WTC11 (cell line): Measurements from ENCODE around the gene GMPR.

ENCODE experiments used
- CTCF ChIP-seq: fragments of 200-600 bp; IDR thresholded peaks from 2 replicates; pipeline ENCODE4 v1.8.0; 2022; ENCODE audit warnings: antibody characterized with exemption
- HMGXB4 ChIP-seq: sonication (generic); formaldehyde crosslinking; IDR thresholded peaks from 2 replicates; pipeline ENCODE4 v1.8.1; 2023; ENCODE audit warnings: mild to moderate bottlenecking, moderate library complexity, missing genetic modification reagents
- JUN ChIP-seq: sonication (generic); formaldehyde crosslinking; IDR thresholded peaks from 2 replicates; pipeline ENCODE4 v1.8.0; 2023; ENCODE audit warnings: mild to moderate bottlenecking, missing genetic modification reagents
- ZNF263 ChIP-seq: sonication (generic); formaldehyde crosslinking; IDR thresholded peaks from 2 replicates; pipeline ENCODE4 v1.8.1; 2022; ENCODE audit warnings: low read depth, mild to moderate bottlenecking, moderate library complexity, missing genetic modification reagents
- TF ChIP-seq, protein P1 (sequence below): fragments of 250-450 bp; sonication (Bioruptor Pico); IDR thresholded peaks from 2 replicates; pipeline ENCODE4 v1.9.0; 2021; ENCODE audit warnings: mild to moderate bottlenecking

- TF ChIP-seq CTCF (no peak), JUN (CRISPR knock-in tag) (no peak), ZNF263 (CRISPR knock-in tag) (no peak), HMGXB4 (CRISPR knock-in tag) (no peak)
- TF ChIP-seq, protein P1, sequence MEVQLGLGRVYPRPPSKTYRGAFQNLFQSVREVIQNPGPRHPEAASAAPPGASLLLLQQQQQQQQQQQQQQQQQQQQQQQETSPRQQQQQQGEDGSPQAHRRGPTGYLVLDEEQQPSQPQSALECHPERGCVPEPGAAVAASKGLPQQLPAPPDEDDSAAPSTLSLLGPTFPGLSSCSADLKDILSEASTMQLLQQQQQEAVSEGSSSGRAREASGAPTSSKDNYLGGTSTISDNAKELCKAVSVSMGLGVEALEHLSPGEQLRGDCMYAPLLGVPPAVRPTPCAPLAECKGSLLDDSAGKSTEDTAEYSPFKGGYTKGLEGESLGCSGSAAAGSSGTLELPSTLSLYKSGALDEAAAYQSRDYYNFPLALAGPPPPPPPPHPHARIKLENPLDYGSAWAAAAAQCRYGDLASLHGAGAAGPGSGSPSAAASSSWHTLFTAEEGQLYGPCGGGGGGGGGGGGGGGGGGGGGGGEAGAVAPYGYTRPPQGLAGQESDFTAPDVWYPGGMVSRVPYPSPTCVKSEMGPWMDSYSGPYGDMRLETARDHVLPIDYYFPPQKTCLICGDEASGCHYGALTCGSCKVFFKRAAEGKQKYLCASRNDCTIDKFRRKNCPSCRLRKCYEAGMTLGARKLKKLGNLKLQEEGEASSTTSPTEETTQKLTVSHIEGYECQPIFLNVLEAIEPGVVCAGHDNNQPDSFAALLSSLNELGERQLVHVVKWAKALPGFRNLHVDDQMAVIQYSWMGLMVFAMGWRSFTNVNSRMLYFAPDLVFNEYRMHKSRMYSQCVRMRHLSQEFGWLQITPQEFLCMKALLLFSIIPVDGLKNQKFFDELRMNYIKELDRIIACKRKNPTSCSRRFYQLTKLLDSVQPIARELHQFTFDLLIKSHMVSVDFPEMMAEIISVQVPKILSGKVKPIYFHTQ (CRISPR knock-in tag): no peak
Measured at GRCh38 chr6:16291739-16292138, 53.4 kb downstream of the GMPR start.
